SW480 (cell line): ENCODE measurements around the gene NDUFS1.
A peak's percentile ranks its signal among the peaks of the same experiment; 100 is the strongest.
"Not testable (repeated sequence)": the region's sequence is repeated elsewhere in the genome, so short reads cannot be mapped to it uniquely, and the experiment has no call there.

Experiments used
- DNase-seq: peaks from one replicate; pipeline ENCODE4 v3.0.0-alpha.2; 2016; ENCODE audit warnings: low spot score

NDUFS1 gene

GRCh38 chr2:206098471-206098870 is 60.8 kb downstream of the NDUFS1 start:
- DNase-seq = no peak

GRCh38 chr2:206096876-206097275 is 62.4 kb downstream of the NDUFS1 start:
- DNase-seq = no peak

- no peak for DNase-seq
Measured at GRCh38 chr2:206095536-206096332, 63.5 kb downstream of the NDUFS1 start.

GRCh38 chr2:206092297-206092696 is 66.9 kb downstream of the NDUFS1 start:
- DNase-seq = no peak

GRCh38 chr2:206088248-206088647 is 71.0 kb downstream of the NDUFS1 start:
- DNase-seq = no peak

GRCh38 chr2:206086716-206087350 is 72.4 kb downstream of the NDUFS1 start:
- peak; percentile 28 for DNase-seq

- peak; percentile 91 for DNase-seq
Measured at GRCh38 chr2:206085742-206086445, 73.3 kb downstream of the NDUFS1 start, which contains the start of gene INO80D. TSS of gene INO80D (minus strand) at chr2:206086174. CDS start at chr2:206063016, 23,158 bp downstream.

GRCh38 chr2:206084870-206085741 is 74.1 kb downstream of the NDUFS1 start:
- peak; percentile 41 for DNase-seq

- peak; percentile 86 for DNase-seq
Measured at GRCh38 chr2:206084439-206084869, 74.8 kb downstream of the NDUFS1 start.

- DNase-seq = peak; percentile 30
Measured at GRCh38 chr2:206083602-206084438, 75.4 kb downstream of the NDUFS1 start.

GRCh38 chr2:206082298-206082843 is 76.9 kb downstream of the NDUFS1 start:
- DNase-seq = no peak

GRCh38 chr2:206080927-206081326 is 78.3 kb downstream of the NDUFS1 start:
- no peak for DNase-seq

- DNase-seq = no peak
Measured at GRCh38 chr2:206079699-206080465, 79.4 kb downstream of the NDUFS1 start.

- DNase-seq = not testable (repeated sequence)
Measured at GRCh38 chr2:206077879-206078278, 81.4 kb downstream of the NDUFS1 start.

- no peak for DNase-seq
Measured at GRCh38 chr2:206075113-206075512, 84.1 kb downstream of the NDUFS1 start.

- no peak for DNase-seq
Measured at GRCh38 chr2:206071807-206072206, 87.4 kb downstream of the NDUFS1 start.

GRCh38 chr2:206069417-206069816 is 89.8 kb downstream of the NDUFS1 start:
- no peak for DNase-seq

GRCh38 chr2:206068207-206068606 is 91.0 kb downstream of the NDUFS1 start:
- no peak for DNase-seq
